Fibroblast of mammary gland (primary cell): ENCODE results near the gene FAM3C.

Experiments
- DNase-seq: peaks from one replicate; pipeline ENCODE4 v3.0.0-alpha.2; 2010; ENCODE audit warnings: low read depth
- H3K4me3 ChIP-seq: 2 replicates; pipeline ENCODE4 v1.5.1; 2011; ENCODE audit warnings: low read depth, mild to moderate bottlenecking, low read length, moderate library complexity; ENCODE audit not compliant: control insufficient read depth
- CTCF ChIP-seq: conservative IDR thresholded peaks from 2 replicates; pipeline ENCODE4 v1.5.1; 2011; ENCODE audit warnings: low read depth, low read length, inconsistent platforms; ENCODE audit not compliant: control insufficient read depth, insufficient read depth

FAM3C gene

GRCh38 chr7:121300685-121301420, 95.3 kb downstream of the FAM3C start:
- H3K4me3 ChIP-seq = no peak overlapping the region
- DNase-seq = no peak
- no peak for TF ChIP-seq CTCF
